ENCODE data around the gene NELFCD. TPM values are rescaled to one million over a fixed set of nuclear protein-coding genes. Genes with fewer than 3 reads are reported as not detected.

The NELFCD gene
- total and polyA plus RNA-seq, 7 donors = 24.1 to 43.6 (median 35.4) TPM

DNA sequence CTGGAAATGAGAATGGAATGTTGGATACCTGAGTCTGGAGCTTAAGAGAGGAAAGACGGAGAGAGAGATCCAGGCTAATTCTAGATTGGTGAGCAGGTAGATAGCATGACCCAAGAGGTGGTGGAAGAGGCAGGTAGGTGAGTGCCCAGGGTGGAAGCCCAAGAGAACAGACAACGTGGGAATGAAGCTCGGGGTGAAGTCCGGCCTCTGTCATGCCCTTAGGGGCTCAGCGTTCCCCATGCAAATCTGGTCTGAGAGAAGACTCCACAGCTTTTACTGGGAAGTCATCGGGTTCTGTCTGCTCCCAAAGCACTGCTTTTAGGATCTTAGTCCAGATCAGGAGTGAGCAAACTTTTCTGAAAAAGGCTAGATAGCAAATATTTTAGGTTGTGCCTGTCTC, 3.6 kb downstream of the NELFCD start:
- ATAC-seq = no peak
- H3K4me1 ChIP-seq = peaks cover 35% of the 10 kb centered on the region
- WGBS, 3 donors = 63 to 78% (median 65%) methylated on average over 6 of the region's 6 CpGs
- no peak overlapping the region for H3K4me3 ChIP-seq
- TF ChIP-seq, protein P1, sequence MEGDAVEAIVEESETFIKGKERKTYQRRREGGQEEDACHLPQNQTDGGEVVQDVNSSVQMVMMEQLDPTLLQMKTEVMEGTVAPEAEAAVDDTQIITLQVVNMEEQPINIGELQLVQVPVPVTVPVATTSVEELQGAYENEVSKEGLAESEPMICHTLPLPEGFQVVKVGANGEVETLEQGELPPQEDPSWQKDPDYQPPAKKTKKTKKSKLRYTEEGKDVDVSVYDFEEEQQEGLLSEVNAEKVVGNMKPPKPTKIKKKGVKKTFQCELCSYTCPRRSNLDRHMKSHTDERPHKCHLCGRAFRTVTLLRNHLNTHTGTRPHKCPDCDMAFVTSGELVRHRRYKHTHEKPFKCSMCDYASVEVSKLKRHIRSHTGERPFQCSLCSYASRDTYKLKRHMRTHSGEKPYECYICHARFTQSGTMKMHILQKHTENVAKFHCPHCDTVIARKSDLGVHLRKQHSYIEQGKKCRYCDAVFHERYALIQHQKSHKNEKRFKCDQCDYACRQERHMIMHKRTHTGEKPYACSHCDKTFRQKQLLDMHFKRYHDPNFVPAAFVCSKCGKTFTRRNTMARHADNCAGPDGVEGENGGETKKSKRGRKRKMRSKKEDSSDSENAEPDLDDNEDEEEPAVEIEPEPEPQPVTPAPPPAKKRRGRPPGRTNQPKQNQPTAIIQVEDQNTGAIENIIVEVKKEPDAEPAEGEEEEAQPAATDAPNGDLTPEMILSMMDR (IDR thresholded peaks at IDR 0.05) = no peak
- H3K27ac ChIP-seq = no peak overlapping the region
- DNase-seq = no peak
- intact Hi-C loops (cut with DNase I) = loop anchor here (5.0 kb wide), 4 partner anchors 48 to 92 kb away; partner anchors contain the start of gene ATP5F1E (in 1 of the 2)
- no peaks in the 10 kb centered on the region for H3K9me3 ChIP-seq
- H3K27me3 ChIP-seq (ENCODE audit: insufficient read depth in 3 of 3, low read length in 2 of 3) = no peaks in the 10 kb centered on the region
- peaks cover 5 to 40% of the 10 kb centered on the region in 2 donors for H3K36me3 ChIP-seq (ENCODE audit: insufficient read depth in 1 of 2, low read depth in 1 of 2)

DNA sequence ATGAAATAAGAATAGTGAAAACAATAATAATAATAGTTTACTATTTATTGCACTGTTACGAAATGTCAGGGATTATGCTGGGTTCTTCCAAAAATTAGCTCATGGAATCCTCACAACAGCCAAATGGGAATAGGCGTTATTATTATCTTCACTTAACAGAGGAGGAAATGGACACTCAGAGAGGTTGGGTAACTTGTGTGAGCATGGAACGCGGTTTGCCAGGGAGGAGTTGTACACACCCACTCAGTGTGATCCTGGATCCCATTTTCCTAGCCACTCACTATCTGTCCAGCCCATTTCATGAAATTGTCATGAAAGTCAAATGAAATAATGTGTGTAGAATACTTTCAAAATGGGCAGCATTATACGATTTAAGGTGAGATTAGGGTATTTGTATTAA, 4.6 kb downstream of the NELFCD start:
- no peaks in the 10 kb centered on the region for H3K27me3 ChIP-seq (ENCODE audit: insufficient read depth in 3 of 3, low read length in 2 of 3)
- intact Hi-C loops (cut with DNase I) = no loop called here
- H3K27ac ChIP-seq = no peak overlapping the region
- 59 to 78% (median 68%) methylated on average over 5 of the region's 5 CpGs for WGBS, 3 donors
- ATAC-seq (no peak), DNase-seq (peak in 1 of 2 donors; percentile 47)
- TF ChIP-seq, protein P1 (IDR thresholded peaks at IDR 0.05) = no peak
- H3K9me3 ChIP-seq = no peaks in the 10 kb centered on the region
- peaks cover 5 to 50% of the 10 kb centered on the region in 2 donors for H3K36me3 ChIP-seq (ENCODE audit: insufficient read depth in 1 of 2, low read depth in 1 of 2)
- no peak overlapping the region for H3K4me3 ChIP-seq
- peaks cover 35% of the 10 kb centered on the region for H3K4me1 ChIP-seq

DNA sequence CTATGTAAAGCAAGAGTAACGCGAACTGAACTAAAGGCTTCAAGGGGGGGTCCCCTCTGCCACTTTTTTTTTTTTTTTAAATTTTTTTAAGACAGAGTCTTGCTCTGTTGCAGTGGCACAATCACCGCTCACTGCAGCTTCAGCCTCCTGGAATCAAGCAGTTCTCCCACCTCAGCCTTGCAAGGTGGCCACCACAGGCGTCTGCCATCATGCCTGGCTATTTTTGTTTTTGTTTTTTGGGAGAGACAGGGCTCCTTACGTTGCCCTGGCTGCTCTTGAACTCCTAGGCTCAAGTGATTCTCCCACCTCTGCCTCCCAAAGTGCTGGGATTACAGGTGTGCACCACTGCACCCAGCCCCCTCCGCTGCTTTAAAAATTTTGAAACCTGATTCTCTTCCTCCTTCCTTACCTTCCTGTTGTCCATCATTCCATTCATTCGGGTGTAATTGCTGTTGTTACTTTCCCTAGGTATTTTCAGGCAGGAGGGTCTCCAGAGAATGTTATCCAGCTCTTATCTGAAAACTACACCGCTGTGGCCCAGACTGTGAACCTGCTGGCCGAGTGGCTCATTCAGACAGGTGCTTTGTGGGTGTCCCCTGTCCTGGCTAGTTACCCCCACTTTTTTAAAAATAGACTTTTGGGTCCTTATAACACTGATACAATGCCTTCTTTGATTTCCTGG, 5.4 kb downstream of the NELFCD start:
- Histone ChIP-seq H3K27me3 (ENCODE audit: insufficient read depth in 3 of 3, low read length in 2 of 3) (no peaks in the 10 kb centered on the region), H3K36me3 (ENCODE audit: insufficient read depth in 1 of 2, low read depth in 1 of 2) (peaks cover 8 to 58% of the 10 kb centered on the region in 2 donors), H3K9me3 (no peaks in the 10 kb centered on the region), H3K4me3 (no peak overlapping the region), H3K27ac (no peak overlapping the region), H3K4me1 (peaks cover 35% of the 10 kb centered on the region)
- WGBS, 3 donors = 69 to 74% (median 72%) methylated on average over 9 of the region's 9 CpGs
- intact Hi-C loops (cut with DNase I) = no loop called here
- DNase-seq (no peak), ATAC-seq (no peak)
- TF ChIP-seq, protein P1 (IDR thresholded peaks at IDR 0.05) = no peak

- Histone ChIP-seq H3K4me3 (no peak overlapping the region), H3K4me1 (peaks cover 37% of the 10 kb centered on the region), H3K36me3 (ENCODE audit: insufficient read depth in 1 of 2, low read depth in 1 of 2) (peaks cover 11 to 64% of the 10 kb centered on the region in 2 donors), H3K9me3 (no peaks in the 10 kb centered on the region), H3K27me3 (ENCODE audit: insufficient read depth in 3 of 3, low read length in 2 of 3) (no peaks in the 10 kb centered on the region), H3K27ac (no peak overlapping the region)
- DNase-seq (no peak), ATAC-seq (no peak)
- intact Hi-C loops (cut with DNase I) = no loop called here
- 65 to 82% (median 66%) methylated on average over 8 of the region's 8 CpGs for WGBS, 3 donors
- TF ChIP-seq, protein P1 (IDR thresholded peaks at IDR 0.05) = no peak
Observed at GRCh38 chr20:58986968-58987517, 6.0 kb downstream of the NELFCD start.
